ENCODE data around the gene CNN2.

Gene CNN2

GRCh38 chr19:986083-986482 is 40.3 kb upstream of the CNN2 start:
- no peak for DNase-seq
- peaks cover 18% of the 10 kb centered on the region for H3K79me2 ChIP-seq (ENCODE audit: low read length)
- no peak overlapping the region for H3K9ac ChIP-seq (ENCODE audit: low read length)
- no peak overlapping the region for H3K4me3 ChIP-seq (ENCODE audit: low read length)
- H3K36me3 ChIP-seq (replicated peaks; ENCODE audit: insufficient read depth, low read length) = 0 out of 2 replicates have a peak, but pooled peaks cover 5% of the 10 kb centered on the region
- peaks cover 7% of the 10 kb centered on the region; the same call in 1 of the 2 replicates for H3K4me1 ChIP-seq (ENCODE audit: low read length)
- H3K27ac ChIP-seq (ENCODE audit: low read length) = no peak overlapping the region
- H3K9me3 ChIP-seq (replicated peaks; ENCODE audit: insufficient read depth, low read length) = no peaks in the 10 kb centered on the region
- H3K4me2 ChIP-seq (ENCODE audit: low read depth, low read length) = no peak overlapping the region
- peaks cover 12% of the 10 kb centered on the region for H3F3A ChIP-seq (ENCODE audit: insufficient read depth, low read length)
- no peak overlapping the region for H2AFZ ChIP-seq (ENCODE audit: low read length)
- no peaks in the 10 kb centered on the region for H4K20me1 ChIP-seq (ENCODE audit: insufficient read depth, low read length)
- TF ChIP-seq CTCF (IDR thresholded peaks at IDR 0.05; ENCODE audit: low read length) = no peak
- no peak for TF ChIP-seq EZH2phosphoT487 (IDR thresholded peaks at IDR 0.05; ENCODE audit: low read length)
- no peak for TF ChIP-seq EZH2 (optimal IDR thresholded peaks at IDR 0.05; ENCODE audit: low read depth, low read length)
- H3K9me2 ChIP-seq (replicated peaks; ENCODE audit: insufficient read depth, low read length) = no peaks in the 10 kb centered on the region
- no peaks in the 10 kb centered on the region for H3K27me3 ChIP-seq (replicated peaks; ENCODE audit: insufficient read depth, low read length)

- Histone ChIP-seq H4K20me1 (ENCODE audit: insufficient read depth, low read length) (no peaks in the 10 kb centered on the region), H3K9me2 (replicated peaks; ENCODE audit: insufficient read depth, low read length) (no peaks in the 10 kb centered on the region), H3F3A (ENCODE audit: insufficient read depth, low read length) (peaks cover 9% of the 10 kb centered on the region), H3K4me2 (ENCODE audit: low read depth, low read length) (no peak overlapping the region), H3K79me2 (ENCODE audit: low read length) (peaks cover 18% of the 10 kb centered on the region), H3K9me3 (replicated peaks; ENCODE audit: insufficient read depth, low read length) (no peaks in the 10 kb centered on the region), H3K9ac (ENCODE audit: low read length) (no peak overlapping the region), H2AFZ (ENCODE audit: low read length) (no peak overlapping the region), H3K36me3 (replicated peaks; ENCODE audit: insufficient read depth, low read length) (0 out of 2 replicates have a peak, but pooled peaks cover 5% of the 10 kb centered on the region), H3K4me1 (ENCODE audit: low read length) (peaks cover 5% of the 10 kb centered on the region; the same call in 1 of the 2 replicates), H3K4me3 (ENCODE audit: low read length) (no peak overlapping the region), H3K27me3 (replicated peaks; ENCODE audit: insufficient read depth, low read length) (no peaks in the 10 kb centered on the region), H3K27ac (ENCODE audit: low read length) (no peak overlapping the region)
- DNase-seq = no peak
- TF ChIP-seq CTCF (IDR thresholded peaks at IDR 0.05; ENCODE audit: low read length) (no peak), EZH2 (optimal IDR thresholded peaks at IDR 0.05; ENCODE audit: low read depth, low read length) (no peak), EZH2phosphoT487 (IDR thresholded peaks at IDR 0.05; ENCODE audit: low read length) (no peak)
Observed at GRCh38 chr19:988081-988480, 38.3 kb upstream of the CNN2 start.

- H3K36me3 ChIP-seq (replicated peaks; ENCODE audit: insufficient read depth, low read length) = 0 out of 2 replicates have a peak, but pooled peaks cover 5% of the 10 kb centered on the region
- no peak for TF ChIP-seq EZH2 (optimal IDR thresholded peaks at IDR 0.05; ENCODE audit: low read depth, low read length)
- TF ChIP-seq EZH2phosphoT487 (IDR thresholded peaks at IDR 0.05; ENCODE audit: low read length) = no peak
- TF ChIP-seq CTCF (IDR thresholded peaks at IDR 0.05; ENCODE audit: low read length) = no peak
- no peak overlapping the region for H3K9ac ChIP-seq (ENCODE audit: low read length)
- H3K4me3 ChIP-seq (ENCODE audit: low read length) = no peak overlapping the region
- H3F3A ChIP-seq (ENCODE audit: insufficient read depth, low read length) = peaks cover 4% of the 10 kb centered on the region; the same call in 1 of the 2 replicates
- H3K4me1 ChIP-seq (ENCODE audit: low read length) = peaks cover 4% of the 10 kb centered on the region; the same call in 1 of the 2 replicates
- H3K27me3 ChIP-seq (replicated peaks; ENCODE audit: insufficient read depth, low read length) = no peaks in the 10 kb centered on the region
- H4K20me1 ChIP-seq (ENCODE audit: insufficient read depth, low read length) = no peaks in the 10 kb centered on the region
- H3K79me2 ChIP-seq (ENCODE audit: low read length) = peaks cover 18% of the 10 kb centered on the region
- H3K4me2 ChIP-seq (ENCODE audit: low read depth, low read length) = no peak overlapping the region
- no peaks in the 10 kb centered on the region for H3K9me2 ChIP-seq (replicated peaks; ENCODE audit: insufficient read depth, low read length)
- no peak for DNase-seq
- no peak overlapping the region for H3K27ac ChIP-seq (ENCODE audit: low read length)
- no peak overlapping the region for H2AFZ ChIP-seq (ENCODE audit: low read length)
- no peaks in the 10 kb centered on the region for H3K9me3 ChIP-seq (replicated peaks; ENCODE audit: insufficient read depth, low read length)
Observed at GRCh38 chr19:988510-988909, 37.9 kb upstream of the CNN2 start.

Measured in MM.1S (cell line).